Naive thymus-derived CD4-positive, alpha-beta T cell (primary cell): ENCODE data around the gene GUCA2B. TPM values are rescaled to one million over a fixed set of nuclear protein-coding genes. Genes with fewer than 3 reads are reported as not detected.

ENCODE experiments used
- ATAC-seq: fragments of 150-1000 bp; cut with Tn5 transposase; 2 replicates; pipeline ENCODE4 v1.10.0; 2021; ENCODE audit warnings: mild to moderate bottlenecking, moderate library complexity
- CTCF ChIA-PET: fragments of 350-600 bp; sonication (Branson Sonifier 250); formaldehyde crosslinking; loops from one replicate; lab custom pipeline; 2021; ENCODE audit warnings: antibody characterized with exemption; lab: Charles Lee
- POLR2A ChIA-PET: fragments of 350-600 bp; sonication (Branson Sonifier 250); formaldehyde crosslinking; loops from one replicate; lab custom pipeline; 2021; ENCODE audit warnings: antibody characterized with exemption, inconsistent platforms; lab: Charles Lee
- DNase-seq, 9 donors: peaks; one replicate each; pipeline versions ENCODE4 v3.0.0 to v3.0.0-alpha.2; 2020 to 2022; ENCODE audit warnings: mixed read lengths in 1 of 9
- H3K27ac ChIP-seq: one replicate; pipeline ENCODE4 v1.7.0; 2013; ENCODE audit warnings: mild to moderate bottlenecking, low read depth, low read length, moderate library complexity
- H3K27me3 ChIP-seq, 2 donors: one replicate each; pipeline ENCODE4 v1.7.0; 2013; ENCODE audit warnings: low read length in 2 of 2, mild to moderate bottlenecking in 2 of 2, moderate library complexity in 2 of 2; ENCODE audit not compliant: control insufficient read depth in 2 of 2, insufficient read depth in 2 of 2
- H3K36me3 ChIP-seq, 3 experiments: 1 replicate in 2 of 3; 2 replicates in 1 of 3; pipeline ENCODE4 v1.7.0; 2013; ENCODE audit warnings: low read length in 3 of 3, mild to moderate bottlenecking in 3 of 3, moderate library complexity in 1 of 3; ENCODE audit not compliant: insufficient read depth in 3 of 3, control insufficient read depth in 2 of 3
- H3K4me1 ChIP-seq, 2 donors: one replicate each; pipeline ENCODE4 v1.7.0; 2013; ENCODE audit warnings: low read length in 2 of 2, mild to moderate bottlenecking in 2 of 2, moderate library complexity in 1 of 2; ENCODE audit not compliant: control insufficient read depth in 2 of 2, insufficient read depth in 2 of 2
- H3K4me3 ChIP-seq: 2 replicates; pipeline ENCODE4 v1.7.0; 2013; ENCODE audit warnings: mild to moderate bottlenecking, low read length
- H3K9me3 ChIP-seq, 3 experiments: 1 replicate in 2 of 3; 2 replicates in 1 of 3; pipeline ENCODE4 v1.7.0; 2013; ENCODE audit warnings: low read length in 3 of 3; ENCODE audit not compliant: control insufficient read depth in 2 of 3
- H3K27ac Mint-ChIP-seq, 9 donors: one replicate each; pipeline ENCODE4 v1.8.0; 2020 to 2022; ENCODE audit warnings: mixed read lengths in 9 of 9, mild to moderate bottlenecking in 8 of 9, moderate library complexity in 5 of 9, inconsistent platforms in 2 of 9
- H3K27me3 Mint-ChIP-seq, 5 donors: one replicate each; pipeline ENCODE4 v1.8.0; 2021 to 2022; ENCODE audit warnings: mixed read lengths in 5 of 5, mild to moderate bottlenecking in 1 of 5
- H3K36me3 Mint-ChIP-seq, 5 donors: one replicate each; pipeline ENCODE4 v1.8.0; 2020 to 2022; ENCODE audit warnings: mixed read lengths in 5 of 5, mild to moderate bottlenecking in 3 of 5, inconsistent platforms in 1 of 5
- H3K4me1 Mint-ChIP-seq, 7 donors: one replicate each; pipeline ENCODE4 v1.8.0; 2020 to 2022; ENCODE audit warnings: mixed read lengths in 7 of 7, mild to moderate bottlenecking in 3 of 7, inconsistent platforms in 1 of 7
- H3K4me3 Mint-ChIP-seq, 10 donors: one replicate each; pipeline ENCODE4 v1.8.0; 2020 to 2022; ENCODE audit warnings: mild to moderate bottlenecking in 10 of 10, mixed read lengths in 10 of 10, moderate library complexity in 6 of 10, inconsistent platforms in 2 of 10
- H3K9me3 Mint-ChIP-seq, 11 donors: one replicate each; pipeline ENCODE4 v1.8.0; 2020 to 2022; ENCODE audit warnings: mixed read lengths in 11 of 11, mild to moderate bottlenecking in 4 of 11, inconsistent platforms in 1 of 11, moderate library complexity in 1 of 11
- intact Hi-C, 2 donors: fragments of 100-400 bp; cut with micrococcal nuclease; formaldehyde crosslinking; loops; one replicate each; pipeline ENCODE4 v1.15.1; 2023
- polyA plus RNA-seq, 2 donors: library from polyadenylated mRNA; unstranded; fragments of 300-500 nt; fragmentation: Illumina TruSeq; gene quantifications; one replicate each; pipeline ENCODE4 v1.2.3, GENCODE V29; 2021
- total RNA-seq, 6 experiments: library from RNA in 5 of 6; stranded (reverse) in 5 of 6; gene quantifications; 1 replicate in 5 of 6; 2 replicates in 1 of 6; pipeline ENCODE4 v1.2.3 and lab custom pipeline; 2021 to 2026

GUCA2B gene
- total and polyA plus RNA-seq, 7 experiments from 2014 or later = not detected

DNA sequence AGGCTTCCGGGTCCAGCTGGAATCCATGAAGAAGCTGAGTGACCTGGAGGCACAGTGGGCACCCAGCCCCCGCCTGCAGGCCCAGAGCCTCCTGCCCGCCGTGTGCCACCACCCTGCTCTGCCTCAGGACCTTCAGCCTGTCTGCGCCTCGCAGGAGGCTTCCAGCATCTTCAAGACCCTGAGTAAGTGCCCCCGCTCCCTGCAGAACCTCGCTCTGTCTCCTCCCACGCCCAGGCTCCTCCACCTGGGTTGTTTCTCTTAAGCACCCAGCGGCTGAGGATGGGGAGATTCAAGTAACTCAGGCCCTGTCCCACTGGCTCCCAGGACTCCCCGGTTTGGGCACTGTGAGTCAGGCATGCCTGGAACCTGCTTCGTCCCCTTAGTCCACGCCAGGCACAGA, 1.5 kb downstream of the GUCA2B start:
- POLR2A ChIA-PET = no interaction called here

DNA sequence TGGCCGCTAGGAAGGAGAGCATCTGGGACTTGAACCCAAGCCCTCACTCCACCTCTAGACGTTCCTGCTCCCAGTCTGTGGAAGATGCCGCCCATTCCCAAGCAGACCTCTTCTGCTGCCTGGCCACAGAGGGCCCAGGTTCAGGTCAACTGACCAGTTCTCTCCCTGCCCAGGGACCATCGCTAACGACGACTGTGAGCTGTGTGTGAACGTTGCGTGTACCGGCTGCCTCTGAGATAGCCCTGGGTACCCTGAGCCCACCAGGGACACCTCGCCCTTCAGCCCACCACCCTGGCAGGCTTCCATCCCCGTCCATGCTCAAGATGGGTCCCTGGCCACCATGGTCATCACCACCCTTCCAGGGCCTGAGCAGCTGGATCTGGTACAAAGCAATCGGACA, 2.2 kb downstream of the GUCA2B start:
- no peaks in the 10 kb centered on the region for H3K27me3 ChIP-seq
- Mint-ChIP-seq H3K9me3 (peaks cover 0 to 12% (median 0%) of the 10 kb centered on the region in 11 donors), H3K27ac (no peak overlapping the region), H3K4me3 (no peak overlapping the region), H3K4me1 (peaks cover 6 to 8% (median 7%) of the 10 kb centered on the region in 7 donors), H3K27me3 (peaks cover 7 to 14% (median 9%) of the 10 kb centered on the region in 5 donors), H3K36me3 (no peaks in the 10 kb centered on the region)
- ATAC-seq = no peak
- intact Hi-C loops = no loop called here
- H3K9me3 ChIP-seq = no peaks in the 10 kb centered on the region
- POLR2A ChIA-PET = interaction anchor here (0.5 kb wide), 1 partner anchor 156 kb away, joined by 4 read pairs; no protein-coding TSS in a partner anchor
- H3K4me1 ChIP-seq = no peaks in the 10 kb centered on the region
- no peak overlapping the region for H3K4me3 ChIP-seq
- no peaks in the 10 kb centered on the region for H3K36me3 ChIP-seq
- no peak for DNase-seq
- CTCF ChIA-PET = interaction anchor here (0.9 kb wide), 2 partner anchors 8 to 18 kb away, joined by 3 to 4 read pairs; no protein-coding TSS in a partner anchor
- H3K27ac ChIP-seq = no peak overlapping the region

More for the DNA sequence above, 1.5 kb downstream of the GUCA2B start:
- no peak overlapping the region for H3K27ac Mint-ChIP-seq
- no peak for ATAC-seq
- Histone ChIP-seq H3K27me3 (no peaks in the 10 kb centered on the region), H3K27ac (no peak overlapping the region), H3K9me3 (no peaks in the 10 kb centered on the region), H3K4me3 (no peak overlapping the region), H3K4me1 (no peaks in the 10 kb centered on the region), H3K36me3 (no peaks in the 10 kb centered on the region)
- peaks cover 8 to 16% (median 11%) of the 10 kb centered on the region in 5 donors for H3K27me3 Mint-ChIP-seq
- H3K4me3 Mint-ChIP-seq = no peak overlapping the region
- intact Hi-C loops = no loop called here
- DNase-seq = no peak
- CTCF ChIA-PET = interaction anchor here (0.6 to 0.9 kb wide), 2 partner anchors 19 to 340 kb away, joined by 3 read pairs; no protein-coding TSS in a partner anchor
- peaks cover 0 to 7% (median 0%) of the 10 kb centered on the region in 11 donors for H3K9me3 Mint-ChIP-seq
- H3K4me1 Mint-ChIP-seq = peaks cover 6 to 8% (median 7%) of the 10 kb centered on the region in 7 donors
- no peaks in the 10 kb centered on the region for H3K36me3 Mint-ChIP-seq

DNA sequence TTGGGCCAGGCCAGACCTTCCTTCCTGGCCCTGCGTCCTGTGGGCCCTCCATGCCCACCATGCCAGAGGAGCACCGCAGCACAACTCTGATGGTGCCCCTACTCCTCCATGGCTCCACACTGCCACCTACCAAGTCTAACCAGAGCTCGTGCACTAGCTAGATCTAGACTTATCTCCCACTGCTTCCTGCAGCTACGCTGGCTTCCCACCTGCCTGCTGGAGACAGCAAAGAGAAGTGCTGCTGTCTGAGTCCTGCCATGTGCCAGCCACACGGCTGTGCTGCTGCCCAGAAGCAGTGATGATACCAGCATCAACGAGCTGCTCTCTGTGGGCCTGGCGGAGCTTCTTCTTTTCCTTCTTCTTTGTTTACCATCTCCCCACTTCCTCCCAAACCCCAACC, 4.5 kb downstream of the GUCA2B start:
- Mint-ChIP-seq H3K4me3 (peak overlapping the region in 3 of 10 donors; percentile 5 to 51 (median 25)), H3K9me3 (peaks cover 2 to 19% (median 6%) of the 10 kb centered on the region in 11 donors), H3K27me3 (peaks cover 0 to 14% (median 11%) of the 10 kb centered on the region in 5 donors), H3K27ac (peak overlapping the region in 2 of 9 donors; percentile 14 to 60), H3K4me1 (peaks cover 6 to 9% (median 7%) of the 10 kb centered on the region in 7 donors), H3K36me3 (peaks cover 0 to 6% (median 4%) of the 10 kb centered on the region in 5 donors)
- H3K4me1 ChIP-seq = no peaks in the 10 kb centered on the region
- H3K27ac ChIP-seq = no peak overlapping the region
- no peaks in the 10 kb centered on the region for H3K9me3 ChIP-seq
- CTCF ChIA-PET = interaction anchor here (0.5 to 0.8 kb wide), 2 partner anchors 15 to 503 kb away, joined by 4 read pairs; no protein-coding TSS in a partner anchor
- DNase-seq (peak in 1 of 9 donors; percentile 12), ATAC-seq (peak; percentile 40)
- H3K27me3 ChIP-seq = no peaks in the 10 kb centered on the region
- POLR2A ChIA-PET = no interaction called here
- H3K36me3 ChIP-seq = no peaks in the 10 kb centered on the region
- intact Hi-C loops = no loop called here
- no peak overlapping the region for H3K4me3 ChIP-seq

DNA sequence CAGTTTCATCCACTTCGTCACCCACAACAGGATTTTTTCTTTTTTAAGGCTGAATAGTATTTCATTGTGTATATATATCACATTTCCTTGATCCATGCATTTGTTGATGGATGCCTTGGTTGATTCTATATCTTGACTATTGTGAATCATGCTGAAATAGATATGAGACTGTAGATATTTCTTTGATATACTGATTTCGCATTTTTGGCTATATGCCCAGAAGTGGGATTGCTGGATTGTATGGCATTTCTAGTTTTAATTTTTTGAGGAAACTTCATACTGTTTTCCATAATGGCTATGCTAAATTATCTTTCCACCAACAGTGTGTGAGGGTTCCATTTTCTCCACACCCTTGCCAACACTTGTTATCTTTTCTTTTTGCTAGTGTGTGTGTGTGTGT, 5.0 kb downstream of the GUCA2B start:
- ChIA-PET CTCF (interaction anchor here (0.5 to 0.8 kb wide), 2 partner anchors 15 to 504 kb away, joined by 4 read pairs; no protein-coding TSS in a partner anchor), POLR2A (no interaction called here)
- H3K27ac Mint-ChIP-seq = no peak overlapping the region

DNA sequence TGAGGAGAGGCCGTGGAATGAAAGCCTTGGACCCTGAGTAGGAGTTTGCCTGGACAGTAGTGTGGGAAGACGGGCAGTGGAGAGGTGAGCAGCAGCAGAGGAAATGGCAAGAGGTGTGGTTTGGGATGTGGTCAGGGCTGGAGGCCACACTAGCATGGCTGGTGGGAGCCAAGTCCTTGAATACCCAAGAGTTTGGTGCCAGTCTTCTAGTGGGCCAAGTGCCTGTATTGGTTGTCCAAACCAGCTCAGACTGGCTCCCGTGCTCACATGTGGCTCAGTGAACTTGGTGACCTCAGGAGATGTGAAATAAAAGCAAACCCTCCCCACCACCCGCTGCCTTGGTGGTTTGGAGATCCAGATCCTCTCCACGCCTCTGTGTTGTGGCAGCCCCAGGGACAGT, 9.0 kb downstream of the GUCA2B start:
- POLR2A ChIA-PET = no interaction called here

More for the DNA sequence above, 5.0 kb downstream of the GUCA2B start:
- peaks cover 0 to 6% (median 4%) of the 10 kb centered on the region in 5 donors for H3K36me3 Mint-ChIP-seq
- H3K27me3 Mint-ChIP-seq = peaks cover 0 to 14% (median 11%) of the 10 kb centered on the region in 5 donors
- DNase-seq (no peak), ATAC-seq (no peak)
- Histone ChIP-seq H3K27ac (no peak overlapping the region), H3K9me3 (no peaks in the 10 kb centered on the region), H3K4me3 (no peak overlapping the region), H3K27me3 (no peaks in the 10 kb centered on the region), H3K36me3 (no peaks in the 10 kb centered on the region), H3K4me1 (no peaks in the 10 kb centered on the region)
- intact Hi-C loops = no loop called here
- H3K4me1 Mint-ChIP-seq = peaks cover 6 to 9% (median 7%) of the 10 kb centered on the region in 7 donors
- peaks cover 2 to 19% (median 6%) of the 10 kb centered on the region in 11 donors for H3K9me3 Mint-ChIP-seq
- peak overlapping the region in 2 of 10 donors; percentile 5 to 25 for H3K4me3 Mint-ChIP-seq

DNA sequence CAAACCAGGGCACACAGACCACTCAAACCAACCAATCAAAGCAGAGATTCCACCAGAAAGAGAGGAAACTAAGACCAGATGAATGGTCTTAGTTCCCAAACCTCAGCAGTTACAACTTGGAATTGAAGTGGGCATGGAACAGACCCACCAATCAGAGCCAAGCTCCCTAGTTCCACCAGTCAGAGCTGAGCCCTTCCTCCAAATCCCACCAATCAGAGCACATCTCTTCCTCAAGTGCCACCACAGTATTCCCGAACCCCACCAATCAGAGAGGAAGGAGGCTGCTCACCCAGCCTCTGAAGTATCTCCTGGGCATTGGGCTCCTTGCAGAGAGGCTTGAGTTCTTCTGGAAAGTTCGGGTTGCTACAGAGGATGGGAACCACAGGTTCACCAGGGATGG, 9.9 kb downstream of the GUCA2B start:
- Mint-ChIP-seq H3K4me3 (no peak overlapping the region), H3K4me1 (peaks cover 0 to 3% (median under 1%) of the 10 kb centered on the region in 7 donors), H3K27ac (no peak overlapping the region), H3K36me3 (peaks cover 0 to 6% (median 4%) of the 10 kb centered on the region in 5 donors), H3K9me3 (peaks cover 2 to 19% (median 6%) of the 10 kb centered on the region in 11 donors), H3K27me3 (peaks cover 0 to 11% (median 9%) of the 10 kb centered on the region in 5 donors)
- ChIA-PET POLR2A (no interaction called here), CTCF (no interaction called here)
- ATAC-seq (no peak), DNase-seq (peak in 1 of 9 donors; percentile 12)
- Histone ChIP-seq H3K27ac (no peak overlapping the region), H3K36me3 (no peaks in the 10 kb centered on the region), H3K4me1 (no peaks in the 10 kb centered on the region), H3K9me3 (no peaks in the 10 kb centered on the region), H3K27me3 (no peaks in the 10 kb centered on the region), H3K4me3 (no peak overlapping the region)
- intact Hi-C loops = no loop called here

More for the DNA sequence above, 9.0 kb downstream of the GUCA2B start:
- intact Hi-C loops = no loop called here
- Histone ChIP-seq H3K4me1 (no peaks in the 10 kb centered on the region), H3K36me3 (no peaks in the 10 kb centered on the region), H3K9me3 (no peaks in the 10 kb centered on the region), H3K27me3 (no peaks in the 10 kb centered on the region), H3K4me3 (no peak overlapping the region), H3K27ac (no peak overlapping the region)
- CTCF ChIA-PET = no interaction called here
- peak in 1 of 9 donors; percentile 13 for DNase-seq
- Mint-ChIP-seq H3K4me1 (peaks cover 6 to 9% (median 7%) of the 10 kb centered on the region in 7 donors), H3K36me3 (peaks cover 0 to 6% (median 4%) of the 10 kb centered on the region in 5 donors), H3K9me3 (peaks cover 2 to 19% (median 6%) of the 10 kb centered on the region in 11 donors), H3K4me3 (no peak overlapping the region), H3K27ac (no peak overlapping the region), H3K27me3 (peaks cover 0 to 14% (median 11%) of the 10 kb centered on the region in 5 donors)
- ATAC-seq = no peak
